Hypothalamus (tissue), 51 donors: Measurements from ENCODE around the gene ZNF536.

Source experiments
- DNase-seq, 51 donors: peaks; one replicate each; lab custom pipeline; 2025; lab: John Stamatoyannopoulos, UW

Gene ZNF536

GRCh38 chr19:30361721-30362120 lies 10.5 kb upstream of the ZNF536 start:
- DNase-seq: peak in 10 of 51 donors; percentile 6 to 38 (median 30)

GRCh38 chr19:30362156-30362754 lies 9.9 kb upstream of the ZNF536 start:
- DNase-seq: no peak

DNA sequence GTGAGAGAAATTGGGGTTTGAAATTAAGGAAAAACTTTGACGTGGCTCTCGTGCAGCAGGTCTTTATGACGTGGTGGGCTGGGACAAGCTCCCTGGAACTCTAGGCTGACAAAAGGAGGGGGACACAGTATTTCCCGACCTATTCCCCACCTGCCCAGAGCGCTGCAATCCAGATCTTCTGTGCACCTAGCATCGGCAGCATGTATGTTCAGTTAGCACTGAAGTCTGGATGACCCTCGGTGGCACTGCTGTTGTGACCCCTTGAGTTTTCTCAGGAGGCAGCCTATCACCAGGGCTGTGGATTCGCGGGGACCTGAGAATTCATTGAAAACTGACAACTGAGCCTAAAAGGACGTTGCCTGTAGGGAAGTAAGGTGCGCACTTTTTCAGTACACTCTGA lies 9.1 kb upstream of the ZNF536 start:
- no peak for DNase-seq

DNA sequence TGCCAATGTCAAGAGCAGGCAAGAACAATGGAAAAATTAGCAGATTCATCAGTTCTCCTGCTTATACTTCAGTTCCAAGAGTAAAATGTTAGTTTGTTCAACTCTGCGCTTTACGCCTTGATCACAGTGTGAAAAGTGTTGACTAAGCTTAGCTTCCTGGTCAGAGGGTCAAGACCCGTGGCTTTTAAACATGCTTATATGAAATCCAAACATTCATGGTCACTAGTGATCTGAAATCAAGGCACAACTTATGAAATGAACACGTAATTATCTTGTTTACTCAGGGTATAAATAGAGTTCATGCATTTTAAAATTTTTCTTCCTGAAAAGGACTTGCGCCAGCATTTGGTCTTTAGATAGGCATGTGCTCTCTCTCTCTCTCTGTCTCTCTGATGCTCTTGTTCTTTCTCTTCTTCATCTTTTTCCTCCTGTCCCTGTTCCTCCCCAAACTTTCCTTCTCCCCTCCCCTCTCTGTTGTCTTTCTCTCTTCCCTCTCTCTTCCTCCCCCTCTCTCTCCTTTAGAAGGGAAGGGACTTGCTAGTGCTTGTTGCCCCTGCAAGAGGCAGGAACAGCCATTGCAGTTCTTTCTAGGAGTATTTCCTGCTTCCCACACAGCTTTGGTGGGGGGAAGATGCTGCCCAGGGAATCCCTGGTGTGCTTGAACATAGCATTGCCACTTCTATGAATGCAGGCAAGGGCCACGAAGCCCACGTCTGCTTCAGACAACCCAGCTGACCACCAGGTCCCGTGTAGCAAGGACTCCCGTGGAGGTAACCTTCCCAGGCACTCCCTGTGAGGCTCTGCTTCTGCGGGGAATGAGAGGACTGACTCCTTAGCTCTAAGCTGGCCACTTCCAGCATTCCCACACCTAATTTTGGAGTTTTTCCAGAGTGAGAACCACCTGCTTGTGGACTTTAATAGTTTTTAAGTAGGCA lies 7.1 kb upstream of the ZNF536 start:
- DNase-seq: no peak

- DNase-seq: no peak
These were observed 5.9 kb upstream of the ZNF536 start for GRCh38 chr19:30366282-30366681.

GRCh38 chr19:30367006-30367405 lies 5.2 kb upstream of the ZNF536 start:
- no peak for DNase-seq

DNA sequence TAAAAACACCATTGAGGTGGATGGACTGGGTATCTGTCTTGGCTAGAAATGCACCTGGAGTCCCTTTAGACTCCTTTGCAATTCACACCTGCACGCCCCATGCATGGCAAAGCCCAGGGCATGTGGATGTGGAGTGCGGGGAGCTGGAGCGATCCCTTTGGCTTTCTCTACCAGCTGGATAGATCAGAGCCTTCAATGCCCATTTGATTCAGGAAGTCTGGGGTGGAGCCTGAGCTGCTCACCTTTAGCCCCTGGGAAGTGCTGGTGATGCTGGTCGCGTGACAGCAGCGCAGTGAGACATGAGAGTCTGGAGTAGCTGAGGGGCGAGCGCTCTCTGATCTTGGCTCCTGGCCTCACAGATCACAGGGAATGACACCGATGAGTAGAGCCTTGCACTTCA lies 4.8 kb upstream of the ZNF536 start:
- DNase-seq: no peak

DNA sequence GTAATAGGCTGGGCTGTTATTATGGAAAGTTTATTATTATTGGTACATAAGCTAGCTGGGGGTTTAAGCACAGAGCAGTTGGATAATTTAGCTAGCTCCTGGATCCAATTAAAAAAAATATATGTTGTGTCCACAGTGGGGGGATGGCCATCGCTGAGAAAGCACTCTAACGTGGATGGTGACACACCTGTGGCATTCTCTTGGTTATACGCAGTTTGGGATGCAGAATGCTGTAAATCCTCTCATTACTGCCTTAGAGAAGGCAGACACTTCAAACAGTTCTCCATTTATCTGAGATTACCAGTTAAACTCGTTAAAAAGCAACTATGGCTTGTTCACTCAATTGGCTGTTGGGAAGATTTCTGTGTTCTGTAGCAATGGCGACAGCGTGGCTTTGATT lies 2.4 kb upstream of the ZNF536 start:
- DNase-seq: no peak

DNA sequence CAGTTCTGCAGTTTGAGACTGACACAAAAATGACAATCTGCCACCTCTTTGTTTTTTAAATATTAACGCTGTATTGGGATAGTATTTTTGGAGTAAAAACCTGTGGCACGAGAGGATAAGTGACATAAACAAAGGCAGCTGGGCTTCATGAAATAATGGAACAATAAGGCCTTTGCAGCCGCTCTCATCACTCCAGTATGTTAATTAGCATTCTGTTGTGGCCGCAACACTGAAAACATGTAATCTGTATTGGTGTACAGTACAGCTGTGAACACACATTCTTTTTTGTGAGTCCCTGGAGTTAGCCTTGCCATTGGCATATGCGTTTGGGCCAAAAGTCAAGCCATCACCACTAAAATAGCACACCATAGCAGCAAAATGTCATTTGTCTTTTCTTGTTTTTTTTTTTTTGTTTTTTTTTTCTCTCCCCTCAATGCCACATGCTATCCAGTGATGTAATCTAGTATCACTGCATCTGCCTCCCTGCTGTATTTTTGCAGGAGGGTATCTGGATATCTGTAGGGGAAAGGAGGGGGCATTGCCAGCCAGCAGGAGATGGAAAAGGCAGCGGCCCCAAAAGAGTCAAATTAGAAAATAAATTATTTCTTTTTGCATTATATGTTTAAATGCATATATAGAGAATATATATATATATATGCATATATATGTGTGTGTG lies 885 bp upstream of the ZNF536 start:
- DNase-seq: peak in 17 of 51 donors; percentile 10 to 71 (median 38)

- peak in 11 of 51 donors; percentile 15 to 71 (median 28) for DNase-seq
These were observed 1.4 kb downstream of the ZNF536 start for GRCh38 chr19:30373593-30373992.

DNA sequence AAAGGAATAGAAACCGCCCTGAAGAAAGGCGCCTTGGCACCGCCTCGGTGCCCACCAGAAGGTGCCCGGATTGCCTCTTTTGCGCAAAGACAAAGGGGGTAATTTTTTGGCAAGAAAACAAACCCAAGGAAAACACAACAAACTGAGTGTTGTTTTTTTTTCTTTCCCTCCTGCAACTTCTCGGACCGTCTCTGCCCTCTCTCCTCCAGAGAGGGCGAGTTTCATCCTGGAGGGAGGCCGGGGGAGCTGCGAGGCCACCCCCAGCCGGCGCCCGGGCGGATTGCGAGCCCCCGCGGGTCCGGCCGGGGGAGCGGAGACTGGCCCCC lies 2.3 kb downstream of the ZNF536 start:
- peak in 1 of 51 donors; percentile 59 for DNase-seq

GRCh38 chr19:30374865-30375552 lies 2.8 kb downstream of the ZNF536 start:
- DNase-seq: peak in 19 of 51 donors; percentile 10 to 71 (median 40)

GRCh38 chr19:30375553-30376031 lies 3.4 kb downstream of the ZNF536 start:
- no peak for DNase-seq

GRCh38 chr19:30376272-30376671 lies 4.1 kb downstream of the ZNF536 start:
- DNase-seq: no peak

DNA sequence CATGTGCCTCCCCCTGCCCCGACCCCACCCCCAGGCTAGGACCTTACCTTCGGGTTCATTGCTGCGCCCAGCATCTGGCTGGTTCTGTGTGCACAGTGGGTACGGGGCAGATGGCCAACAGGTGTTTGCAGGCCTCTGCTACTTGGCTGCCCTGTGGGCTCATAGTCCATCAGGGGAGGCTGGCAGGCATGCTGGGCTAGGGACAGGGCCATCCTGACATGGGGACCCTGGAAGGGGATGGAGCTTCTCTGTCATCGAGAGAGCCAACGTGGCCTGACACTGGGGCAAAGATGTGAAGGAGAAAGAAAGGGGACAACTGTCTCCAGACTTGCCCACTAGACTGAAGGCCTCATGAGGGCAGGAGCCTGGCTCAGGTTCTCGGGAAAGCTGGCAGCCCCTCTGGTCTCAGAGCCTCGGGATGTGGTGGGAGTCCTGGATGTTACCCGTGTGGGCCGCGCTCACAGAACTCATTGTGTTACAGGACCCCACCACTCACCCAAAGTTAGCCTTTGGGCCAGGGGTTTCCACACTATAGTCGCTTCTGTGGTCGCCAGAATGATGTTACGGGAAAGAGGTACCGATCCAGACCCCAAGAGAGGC lies 4.7 kb downstream of the ZNF536 start:
- no peak for DNase-seq

- DNase-seq: no peak
These were observed 6.5 kb downstream of the ZNF536 start for GRCh38 chr19:30378701-30379100.

DNA sequence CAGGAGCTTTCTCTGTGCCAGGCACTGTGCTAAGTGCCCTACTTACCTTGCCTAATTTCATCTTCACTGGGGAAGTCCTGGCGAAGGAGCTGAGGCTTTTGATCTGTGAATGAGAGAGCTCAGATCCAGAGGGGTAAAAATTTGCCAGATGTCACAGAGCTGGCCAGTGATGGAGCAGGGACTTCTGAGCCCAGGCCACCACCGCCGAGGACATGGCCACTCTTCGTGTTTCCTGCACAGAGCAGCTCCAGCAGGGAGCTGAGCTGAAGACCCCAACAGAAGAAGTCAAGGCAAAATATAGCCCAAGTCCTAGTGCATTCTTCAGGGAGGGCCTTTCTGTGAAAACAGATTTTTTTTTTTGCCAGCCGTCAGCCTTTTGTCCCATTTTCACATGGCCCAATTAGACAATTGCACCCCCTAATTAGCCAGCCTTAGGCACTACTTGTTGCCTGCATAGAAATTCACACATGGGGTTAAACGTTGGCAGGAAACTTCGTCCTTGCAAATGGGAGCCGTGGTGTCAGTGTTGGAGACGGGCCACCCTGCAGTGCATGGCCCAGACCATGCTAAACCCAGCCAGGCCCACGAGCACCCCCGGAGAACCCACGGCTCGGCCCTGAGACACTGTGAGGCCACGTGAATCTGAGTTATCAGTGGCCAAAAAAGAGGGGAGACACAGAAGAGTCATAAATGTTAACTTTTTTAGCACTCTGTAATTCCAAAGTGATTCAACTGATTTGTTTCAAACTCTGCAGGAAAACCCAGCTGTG lies 7.8 kb downstream of the ZNF536 start:
- DNase-seq: no peak

DNA sequence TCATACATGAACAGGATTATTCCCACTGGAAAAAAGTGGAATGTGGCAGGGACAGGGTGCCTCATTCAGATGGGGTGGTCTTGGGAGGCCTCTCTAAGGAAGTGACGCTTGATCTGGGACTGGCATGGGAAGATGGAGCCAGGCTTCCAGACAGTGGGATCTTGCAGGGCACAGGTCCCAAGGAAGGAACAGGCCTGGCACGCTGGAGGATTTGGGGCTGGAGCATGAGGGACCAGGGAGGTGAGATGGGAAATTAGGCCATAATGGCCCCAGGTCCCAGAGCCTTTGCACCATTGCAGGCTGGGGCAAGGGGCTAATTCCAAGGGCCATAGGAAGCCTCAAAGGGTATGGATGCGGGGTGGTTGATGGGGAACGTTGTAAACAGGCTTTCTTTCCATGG lies 9.2 kb downstream of the ZNF536 start:
- DNase-seq: no peak

GRCh38 chr19:30385174-30385573 lies 13.0 kb downstream of the ZNF536 start:
- no peak for DNase-seq

GRCh38 chr19:30385666-30386065 lies 13.5 kb downstream of the ZNF536 start:
- DNase-seq: no peak
